HL-60 (cell line): ENCODE measurements around the gene FAM234A.

Experiments
- POLR2AphosphoS5 ChIP-seq: IDR thresholded peaks from 2 replicates; pipeline ENCODE4 v1.6.1; 2012; ENCODE audit warnings: low read depth
- TF ChIP-seq, protein P1 (sequence below): IDR thresholded peaks from one replicate; pipeline ENCODE4 v1.5.1; 2011; ENCODE audit warnings: low read length, control low read depth, inconsistent platforms; ENCODE audit not compliant: insufficient read depth
- TF ChIP-seq, protein P2 (sequence below): IDR thresholded peaks from 2 replicates; pipeline ENCODE4 v1.6.1; 2012; ENCODE audit warnings: low read depth; ENCODE audit not compliant: insufficient replicate concordance

DNA sequence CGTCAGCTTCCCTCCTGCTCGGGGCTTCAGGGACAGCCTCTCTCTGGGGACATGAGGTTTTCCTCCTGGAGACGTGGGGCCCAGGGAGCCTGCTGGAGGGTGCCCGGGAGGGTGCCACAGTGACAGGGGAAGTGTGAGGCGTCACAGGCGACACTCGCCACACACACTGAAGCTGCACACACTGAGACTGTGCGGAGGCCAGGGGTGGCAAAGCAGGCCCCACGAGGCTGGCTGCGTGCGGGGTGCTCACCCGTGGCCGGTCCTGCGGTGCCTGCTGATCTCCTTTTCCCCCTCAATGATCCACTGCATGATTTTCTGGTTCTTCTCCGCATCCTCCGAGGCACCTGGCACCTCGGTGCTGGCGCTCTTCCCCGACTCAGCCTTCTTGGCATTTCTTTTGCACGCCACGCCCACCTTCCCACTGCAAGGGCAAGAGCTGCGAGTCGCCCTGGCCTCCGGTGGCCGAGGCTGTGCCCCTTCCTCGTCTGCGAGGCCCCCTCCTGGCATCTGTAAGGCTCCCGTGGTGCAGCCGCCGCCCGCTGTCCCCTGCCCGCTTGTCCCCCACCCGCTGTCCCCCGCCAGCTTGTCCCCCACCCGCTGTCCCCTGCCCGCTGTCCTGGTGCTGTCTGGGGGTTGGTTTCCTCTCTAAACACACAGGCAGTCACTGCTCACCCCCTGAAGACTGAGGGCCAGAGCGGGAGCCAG lies 62.3 kb downstream of the FAM234A start:
- TF ChIP-seq, protein P1, sequence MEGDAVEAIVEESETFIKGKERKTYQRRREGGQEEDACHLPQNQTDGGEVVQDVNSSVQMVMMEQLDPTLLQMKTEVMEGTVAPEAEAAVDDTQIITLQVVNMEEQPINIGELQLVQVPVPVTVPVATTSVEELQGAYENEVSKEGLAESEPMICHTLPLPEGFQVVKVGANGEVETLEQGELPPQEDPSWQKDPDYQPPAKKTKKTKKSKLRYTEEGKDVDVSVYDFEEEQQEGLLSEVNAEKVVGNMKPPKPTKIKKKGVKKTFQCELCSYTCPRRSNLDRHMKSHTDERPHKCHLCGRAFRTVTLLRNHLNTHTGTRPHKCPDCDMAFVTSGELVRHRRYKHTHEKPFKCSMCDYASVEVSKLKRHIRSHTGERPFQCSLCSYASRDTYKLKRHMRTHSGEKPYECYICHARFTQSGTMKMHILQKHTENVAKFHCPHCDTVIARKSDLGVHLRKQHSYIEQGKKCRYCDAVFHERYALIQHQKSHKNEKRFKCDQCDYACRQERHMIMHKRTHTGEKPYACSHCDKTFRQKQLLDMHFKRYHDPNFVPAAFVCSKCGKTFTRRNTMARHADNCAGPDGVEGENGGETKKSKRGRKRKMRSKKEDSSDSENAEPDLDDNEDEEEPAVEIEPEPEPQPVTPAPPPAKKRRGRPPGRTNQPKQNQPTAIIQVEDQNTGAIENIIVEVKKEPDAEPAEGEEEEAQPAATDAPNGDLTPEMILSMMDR: no peak
- TF ChIP-seq POLR2AphosphoS5: no peak
- TF ChIP-seq, protein P2, sequence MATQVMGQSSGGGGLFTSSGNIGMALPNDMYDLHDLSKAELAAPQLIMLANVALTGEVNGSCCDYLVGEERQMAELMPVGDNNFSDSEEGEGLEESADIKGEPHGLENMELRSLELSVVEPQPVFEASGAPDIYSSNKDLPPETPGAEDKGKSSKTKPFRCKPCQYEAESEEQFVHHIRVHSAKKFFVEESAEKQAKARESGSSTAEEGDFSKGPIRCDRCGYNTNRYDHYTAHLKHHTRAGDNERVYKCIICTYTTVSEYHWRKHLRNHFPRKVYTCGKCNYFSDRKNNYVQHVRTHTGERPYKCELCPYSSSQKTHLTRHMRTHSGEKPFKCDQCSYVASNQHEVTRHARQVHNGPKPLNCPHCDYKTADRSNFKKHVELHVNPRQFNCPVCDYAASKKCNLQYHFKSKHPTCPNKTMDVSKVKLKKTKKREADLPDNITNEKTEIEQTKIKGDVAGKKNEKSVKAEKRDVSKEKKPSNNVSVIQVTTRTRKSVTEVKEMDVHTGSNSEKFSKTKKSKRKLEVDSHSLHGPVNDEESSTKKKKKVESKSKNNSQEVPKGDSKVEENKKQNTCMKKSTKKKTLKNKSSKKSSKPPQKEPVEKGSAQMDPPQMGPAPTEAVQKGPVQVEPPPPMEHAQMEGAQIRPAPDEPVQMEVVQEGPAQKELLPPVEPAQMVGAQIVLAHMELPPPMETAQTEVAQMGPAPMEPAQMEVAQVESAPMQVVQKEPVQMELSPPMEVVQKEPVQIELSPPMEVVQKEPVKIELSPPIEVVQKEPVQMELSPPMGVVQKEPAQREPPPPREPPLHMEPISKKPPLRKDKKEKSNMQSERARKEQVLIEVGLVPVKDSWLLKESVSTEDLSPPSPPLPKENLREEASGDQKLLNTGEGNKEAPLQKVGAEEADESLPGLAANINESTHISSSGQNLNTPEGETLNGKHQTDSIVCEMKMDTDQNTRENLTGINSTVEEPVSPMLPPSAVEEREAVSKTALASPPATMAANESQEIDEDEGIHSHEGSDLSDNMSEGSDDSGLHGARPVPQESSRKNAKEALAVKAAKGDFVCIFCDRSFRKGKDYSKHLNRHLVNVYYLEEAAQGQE: no peak
